GM12878 (cell line): Measurements from ENCODE around the gene SLC6A15. TPM values are rescaled to one million over a fixed set of nuclear protein-coding genes. Genes with fewer than 3 reads are reported as not detected.

ENCODE experiments used
- ATAC-seq: fragments of 200-7000 bp; cut with Tn5 transposase; 3 replicates; pipeline ENCODE4 v1.9.1; 2020; ENCODE audit warnings: mild to moderate bottlenecking, moderate library complexity
- BruUV-seq: library from RNA; stranded (reverse); fragments of 400-500 nt; replicated peaks from 2 replicates; lab custom pipeline; 2021; lab: Mats Ljungman, UMichigan
- CTCF ChIA-PET: fragments of 300-600 bp; sonication (Branson Sonifier 250); formaldehyde crosslinking; extraction: SDS; loops from one replicate; lab custom pipeline; 2021; ENCODE audit warnings: inconsistent platforms; lab: Yijun Ruan, JAX
- POLR2A ChIA-PET: fragments of 350-600 bp; formaldehyde crosslinking; extraction: SDS; loops from one replicate; lab custom pipeline; 2021; ENCODE audit warnings: inconsistent platforms; lab: Charles Lee
- RAD21 ChIA-PET: fragments of 300-600 bp; sonication (Branson Sonifier 250); formaldehyde crosslinking; loops from one replicate; lab custom pipeline; 2023; ENCODE audit warnings: antibody characterized with exemption; ENCODE audit not compliant: unreplicated experiment; lab: Charles Lee
- SMC1A ChIA-PET: fragments of 300-600 bp; sonication (Branson Sonifier 250); formaldehyde crosslinking; loops from one replicate; lab custom pipeline; 2023; ENCODE audit not compliant: unreplicated experiment, uncharacterized antibody; lab: Charles Lee
- DNase-seq: peaks from one replicate; pipeline ENCODE4 v3.0.0-alpha.2; 2011; ENCODE audit warnings: low read depth, low spot score
- FAIRE-seq: peaks from 3 replicates; lab custom pipeline; 2011; peaks lifted over from hg19 to GRCh38; lab: Jason Lieb, UNC
- H2AFZ ChIP-seq: 2 replicates; pipeline ENCODE4 v1.6.0; 2011; ENCODE audit warnings: low read depth, low read length, control low read depth; ENCODE audit not compliant: control insufficient read depth
- H3K27ac ChIP-seq: 2 replicates; pipeline ENCODE4 v1.5.1; 2011; ENCODE audit warnings: control low read depth; ENCODE audit not compliant: control insufficient read depth, insufficient read depth
- H3K27me3 ChIP-seq, 2 experiments: replicated peaks in 1 of 2; 2 replicates each; pipeline versions ENCODE4 v1.6.0 to v1.6.1; 2011; ENCODE audit warnings: low read length in 1 of 2; ENCODE audit not compliant: control insufficient read depth in 2 of 2, insufficient read depth in 2 of 2
- H3K36me3 ChIP-seq, 2 experiments: 2 replicates each; pipeline ENCODE4 v1.5.1; 2011; ENCODE audit warnings: low read length in 1 of 2; ENCODE audit not compliant: control insufficient read depth in 2 of 2, insufficient read depth in 2 of 2
- H3K4me1 ChIP-seq: 2 replicates; pipeline ENCODE4 v1.6.1; 2011; ENCODE audit warnings: mild to moderate bottlenecking, low read length, moderate library complexity, mixed read lengths; ENCODE audit not compliant: control insufficient read depth, insufficient read depth
- H3K4me2 ChIP-seq: 2 replicates; pipeline ENCODE4 v1.6.0; 2011; ENCODE audit warnings: control low read depth; ENCODE audit not compliant: control insufficient read depth, insufficient read depth
- H3K4me3 ChIP-seq: fragments of 200-600 bp; sonication (generic); 2 replicates; pipeline ENCODE4 v1.5.1; 2016
- H3K79me2 ChIP-seq: 2 replicates; pipeline ENCODE4 v1.6.0; 2011; ENCODE audit warnings: low read length; ENCODE audit not compliant: control insufficient read depth, insufficient read depth
- H3K9ac ChIP-seq: 2 replicates; pipeline ENCODE4 v1.8.0; 2011; ENCODE audit warnings: low read length, control low read depth, mixed read lengths; ENCODE audit not compliant: control insufficient read depth, insufficient read depth
- H3K9me3 ChIP-seq: replicated peaks from 3 replicates; pipeline ENCODE4 v1.5.1; 2011; ENCODE audit warnings: mild to moderate bottlenecking, low read length; ENCODE audit not compliant: control insufficient read depth, insufficient read depth
- H4K20me1 ChIP-seq: 2 replicates; pipeline ENCODE4 v1.6.0; 2011; ENCODE audit not compliant: control insufficient read depth, insufficient read depth
- CEBPB ChIP-seq, 2 experiments: fragments of 150-350 bp in 1 of 2; IDR thresholded peaks; 2 replicates each; pipeline ENCODE4 v1.6.1; 2012 to 2014; ENCODE audit warnings: low read depth in 2 of 2, low read length in 2 of 2, borderline replicate concordance in 1 of 2, inconsistent platforms in 1 of 2
- CEBPZ ChIP-seq: fragments of 150-350 bp; IDR thresholded peaks from 2 replicates; pipeline ENCODE4 v1.6.1; 2016; ENCODE audit warnings: low read depth, low read length
- CHD1 ChIP-seq: IDR thresholded peaks from 2 replicates; pipeline ENCODE4 v1.6.1; 2012; ENCODE audit warnings: low read depth, low read length, improper control_type of control experiment
- DPF2 ChIP-seq: fragments of 450-650 bp; IDR thresholded peaks from 2 replicates; pipeline ENCODE4 v1.6.1; 2017; ENCODE audit warnings: mild to moderate bottlenecking
- EP300 ChIP-seq, 2 experiments: fragments of 150-350 bp in 1 of 2; IDR thresholded peaks; 2 replicates each; pipeline ENCODE4 v1.6.1; 2011 to 2012; ENCODE audit warnings: low read depth in 2 of 2, low read length in 2 of 2, borderline replicate concordance in 1 of 2, improper control_type of control experiment in 1 of 2, inconsistent platforms in 1 of 2; ENCODE audit not compliant: control insufficient read depth in 1 of 2
- ESRRA ChIP-seq: IDR thresholded peaks from 2 replicates; pipeline ENCODE4 v1.6.1; 2012; ENCODE audit warnings: mild to moderate bottlenecking, low read length, improper control_type of control experiment
- MAX ChIP-seq: IDR thresholded peaks from 2 replicates; pipeline ENCODE4 v1.6.1; 2012; ENCODE audit warnings: low read depth, low read length, improper control_type of control experiment
- NFYA ChIP-seq: IDR thresholded peaks from 2 replicates; pipeline ENCODE4 v1.6.1; 2011; ENCODE audit warnings: low read depth, mild to moderate bottlenecking, low read length, improper control_type of control experiment, borderline replicate concordance
- SMAD5 ChIP-seq: IDR thresholded peaks from 2 replicates; pipeline ENCODE4 v1.6.1; 2016; ENCODE audit warnings: antibody characterized with exemption, low read depth
- TCF3 ChIP-seq: IDR thresholded peaks from 2 replicates; pipeline ENCODE4 v1.6.1; 2012; ENCODE audit warnings: low read depth, mild to moderate bottlenecking, low read length, borderline replicate concordance; ENCODE audit not compliant: insufficient read depth
- USF1 ChIP-seq: IDR thresholded peaks from 2 replicates; pipeline ENCODE4 v1.6.1; 2011; ENCODE audit warnings: borderline replicate concordance, low read depth, mild to moderate bottlenecking, moderate library complexity, mixed read lengths, low read length; ENCODE audit not compliant: insufficient read depth; ENCODE audit errors: extremely low read length
- WGBS: methylation state at CpG from one replicate; pipeline ENCODE4 v1.1.6; 2016; ENCODE audit warnings: low lambda C conversion rate; ENCODE audit not compliant: insufficient replicate concordance, insufficient coverage; ENCODE audit errors: missing lambda C conversion rate; 5-methylcytosine and 5-hydroxymethylcytosine counted together
- in situ Hi-C: fragments of 300-500 bp; cut with MboI; formaldehyde crosslinking; loops from 9 replicates; pipeline ENCODE4 v1.14.3; 2018; ENCODE audit warnings: mixed read lengths
- intact Hi-C: fragments of 100-400 bp; cut with micrococcal nuclease; formaldehyde crosslinking; loops from one replicate; pipeline ENCODE4 v1.14.2; 2022; ENCODE audit not compliant: unreplicated experiment
- polyA plus RNA-seq, 11 experiments: library from polyadenylated mRNA; depleted of rRNA in 4 of 11; unstranded in 6 of 11; stranded (reverse) in 5 of 11; fragments of >200 nt; fragmentation: Nextera tagmentation in 4 of 11; fragmentation: Illumina TruSeq in 1 of 11; extraction: Ambion mirVana in 4 of 11; extraction: Trizol in 1 of 11; gene quantifications; 1 replicate in 1 of 11; 2 replicates in 10 of 11; pipeline versions ENCODE4 v1.2.1 to v1.2.3, GENCODE V29; 2011 to 2016; ENCODE audit warnings: inconsistent platforms in 2 of 11, missing spikeins in 2 of 11, low read depth in 1 of 11
- total RNA-seq, 4 experiments: library from RNA; depleted of rRNA in 3 of 4; stranded (reverse); fragments of >200 nt in 3 of 4; fragmentation: Illumina TruSeq in 1 of 4; extraction: Trizol in 1 of 4; gene quantifications; 2 replicates each; pipeline versions ENCODE4 v1.2.1 to v1.2.3, GENCODE V29; 2013 to 2021
- TF ChIP-seq, protein P1 (sequence below): fragments of 450-650 bp; IDR thresholded peaks from 2 replicates; pipeline ENCODE4 v1.6.1; 2017; ENCODE audit warnings: low read depth, mild to moderate bottlenecking, moderate library complexity

The SLC6A15 gene
- total and polyA plus RNA-seq, 10 of the 15 experiments (the other 5 are each of a cell fraction or from before 2014, with no cell fraction given) = 0.04 TPM; not detected in 9

DNA sequence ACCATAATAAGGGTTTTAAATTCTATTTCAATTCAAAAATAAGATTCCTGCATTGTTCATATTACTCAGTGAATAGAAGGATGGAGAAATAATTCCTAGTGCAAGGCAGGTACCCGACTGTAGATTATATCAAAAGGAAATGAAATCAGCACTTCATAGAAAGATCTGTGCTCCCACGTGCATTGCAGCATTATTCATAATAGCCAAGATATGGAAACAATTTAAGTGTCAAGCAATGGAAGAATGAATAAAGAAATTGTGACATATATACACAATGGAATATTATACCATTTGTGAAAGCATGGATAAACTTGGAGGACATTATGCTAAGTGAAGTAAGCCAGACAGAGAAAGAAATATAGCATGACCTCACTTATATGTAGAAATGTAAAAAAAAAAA is 53.8 kb downstream of the SLC6A15 start (continued):
- TF ChIP-seq, protein P1, sequence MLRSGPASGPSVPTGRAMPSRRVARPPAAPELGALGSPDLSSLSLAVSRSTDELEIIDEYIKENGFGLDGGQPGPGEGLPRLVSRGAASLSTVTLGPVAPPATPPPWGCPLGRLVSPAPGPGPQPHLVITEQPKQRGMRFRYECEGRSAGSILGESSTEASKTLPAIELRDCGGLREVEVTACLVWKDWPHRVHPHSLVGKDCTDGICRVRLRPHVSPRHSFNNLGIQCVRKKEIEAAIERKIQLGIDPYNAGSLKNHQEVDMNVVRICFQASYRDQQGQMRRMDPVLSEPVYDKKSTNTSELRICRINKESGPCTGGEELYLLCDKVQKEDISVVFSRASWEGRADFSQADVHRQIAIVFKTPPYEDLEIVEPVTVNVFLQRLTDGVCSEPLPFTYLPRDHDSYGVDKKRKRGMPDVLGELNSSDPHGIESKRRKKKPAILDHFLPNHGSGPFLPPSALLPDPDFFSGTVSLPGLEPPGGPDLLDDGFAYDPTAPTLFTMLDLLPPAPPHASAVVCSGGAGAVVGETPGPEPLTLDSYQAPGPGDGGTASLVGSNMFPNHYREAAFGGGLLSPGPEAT = no peak
- TF ChIP-seq ESRRA (no peak), DPF2 (no peak), MAX (no peak)

- no peak overlapping the region for H3K4me2 ChIP-seq
- H3K9ac ChIP-seq = no peak overlapping the region
- no peaks in the 10 kb centered on the region for H3K36me3 ChIP-seq
- H3K27me3 ChIP-seq = no peaks in the 10 kb centered on the region
- no peaks in the 10 kb centered on the region for H3K79me2 ChIP-seq
- H2AFZ ChIP-seq = no peak overlapping the region
- SMC1A ChIA-PET = interaction anchor here (0.7 kb wide), 1 partner anchor 16 kb away, joined by 3 read pairs; no protein-coding TSS in a partner anchor
- CTCF ChIA-PET = no interaction called here
- H3K4me1 ChIP-seq = no peaks in the 10 kb centered on the region
- in situ Hi-C loops (no loop called here), intact Hi-C loops (no loop called here)
- H3K27ac ChIP-seq = no peak overlapping the region
- POLR2A ChIA-PET = no interaction called here
- H3K9me3 ChIP-seq = no peaks in the 10 kb centered on the region
- WGBS = 36% methylated on average over 2 of the region's 2 CpGs
- H3K4me3 ChIP-seq = no peak overlapping the region
- BruUV-seq = no TSS peak
- no peak for ATAC-seq
- FAIRE-seq = no peak
- H4K20me1 ChIP-seq = no peaks in the 10 kb centered on the region
- TF ChIP-seq CEBPB (IDR thresholded peaks at IDR 0.05; ENCODE audit: borderline replicate concordance in 1 of 2, low read depth in 2 of 2, low read length in 2 of 2) (no peak), MAX (no peak), TCF3 (no peak), CEBPZ (no peak), NFYA (no peak), CHD1 (no peak), EP300 (IDR thresholded peaks at IDR 0.05; ENCODE audit: borderline replicate concordance in 1 of 2, control insufficient read depth in 1 of 2, low read depth in 2 of 2, low read length in 2 of 2) (no peak), SMAD5 (no peak), USF1 (no peak)
- no peak for DNase-seq
- RAD21 ChIA-PET = no interaction called here
Measured at GRCh38 chr12:84857525-84858208, 54.9 kb downstream of the SLC6A15 start.
